ENCODE measurements around the gene LIME1.
A peak's percentile ranks its signal among the peaks of the same experiment; 100 is the strongest.

Gene LIME1

GRCh38 chr20:63693083-63693732 lies 43.3 kb upstream of the LIME1 start:
- Histone ChIP-seq H3K27me3 (ENCODE audit: control insufficient read depth, insufficient read depth, low read length) (no peaks in the 10 kb centered on the region), H3K4me2 (ENCODE audit: low read length) (no peak overlapping the region), H3K36me3 (ENCODE audit: insufficient read depth, low read length) (peaks cover 28% of the 10 kb centered on the region), H3K4me1 (ENCODE audit: control insufficient read depth, insufficient read depth, low read length) (peaks cover 20% of the 10 kb centered on the region), H3K4me3 (ENCODE audit: low read length) (no peak overlapping the region), H3K9ac (ENCODE audit: low read depth, low read length) (no peak overlapping the region), H3K9me3 (replicated peaks; ENCODE audit: low read length) (no peaks in the 10 kb centered on the region)

- Histone ChIP-seq H3K9me3 (replicated peaks; ENCODE audit: low read length) (no peaks in the 10 kb centered on the region), H3K4me1 (ENCODE audit: control insufficient read depth, insufficient read depth, low read length) (peaks cover 28% of the 10 kb centered on the region)
Observed at GRCh38 chr20:63693733-63694583, 42.5 kb upstream of the LIME1 start.

GRCh38 chr20:63694584-63695423 lies 41.7 kb upstream of the LIME1 start:
- H3K27me3 ChIP-seq (ENCODE audit: control insufficient read depth, insufficient read depth, low read length) = no peaks in the 10 kb centered on the region
- H3K9me3 ChIP-seq (replicated peaks; ENCODE audit: low read length) = no peaks in the 10 kb centered on the region
- peaks cover 36% of the 10 kb centered on the region for H3K4me1 ChIP-seq (ENCODE audit: control insufficient read depth, insufficient read depth, low read length)
- no peak overlapping the region for H3K4me2 ChIP-seq (ENCODE audit: low read length)
- no peak overlapping the region for H3K9ac ChIP-seq (ENCODE audit: low read depth, low read length)
- no peak overlapping the region for H3K4me3 ChIP-seq (ENCODE audit: low read length)
- H3K36me3 ChIP-seq (ENCODE audit: insufficient read depth, low read length) = peaks cover 29% of the 10 kb centered on the region

More at GRCh38 chr20:63693733-63694583, 42.5 kb upstream of the LIME1 start:
- no peak overlapping the region for H3K4me3 ChIP-seq (ENCODE audit: low read length)
- no peaks in the 10 kb centered on the region for H3K27me3 ChIP-seq (ENCODE audit: control insufficient read depth, insufficient read depth, low read length)
- no peak overlapping the region for H3K9ac ChIP-seq (ENCODE audit: low read depth, low read length)
- H3K36me3 ChIP-seq (ENCODE audit: insufficient read depth, low read length) = peaks cover 28% of the 10 kb centered on the region
- no peak overlapping the region for H3K4me2 ChIP-seq (ENCODE audit: low read length)

GRCh38 chr20:63695424-63696305 lies 40.8 kb upstream of the LIME1 start:
- H3K4me2 ChIP-seq (ENCODE audit: low read length) = no peak overlapping the region
- H3K9me3 ChIP-seq (replicated peaks; ENCODE audit: low read length) = no peaks in the 10 kb centered on the region
- H3K4me3 ChIP-seq (ENCODE audit: low read length) = no peak overlapping the region
- peaks cover 40% of the 10 kb centered on the region for H3K4me1 ChIP-seq (ENCODE audit: control insufficient read depth, insufficient read depth, low read length)
- no peaks in the 10 kb centered on the region for H3K27me3 ChIP-seq (ENCODE audit: control insufficient read depth, insufficient read depth, low read length)
- peaks cover 35% of the 10 kb centered on the region for H3K36me3 ChIP-seq (ENCODE audit: insufficient read depth, low read length)
- H3K9ac ChIP-seq (ENCODE audit: low read depth, low read length) = no peak overlapping the region

GRCh38 chr20:63696306-63696627 lies 40.2 kb upstream of the LIME1 start:
- Histone ChIP-seq H3K36me3 (ENCODE audit: insufficient read depth, low read length) (peaks cover 35% of the 10 kb centered on the region), H3K4me3 (ENCODE audit: low read length) (no peak overlapping the region), H3K4me2 (ENCODE audit: low read length) (peak overlapping the region; percentile 68), H3K9me3 (replicated peaks; ENCODE audit: low read length) (no peaks in the 10 kb centered on the region), H3K27me3 (ENCODE audit: control insufficient read depth, insufficient read depth, low read length) (no peaks in the 10 kb centered on the region), H3K9ac (ENCODE audit: low read depth, low read length) (no peak overlapping the region), H3K4me1 (ENCODE audit: control insufficient read depth, insufficient read depth, low read length) (peaks cover 40% of the 10 kb centered on the region)

GRCh38 chr20:63696628-63697356 lies 39.7 kb upstream of the LIME1 start, which contains the start of gene TNFRSF6B:
TNFRSF6B (plus strand) TSS chr20:63696652; CDS start chr20:63696768, 116 bp downstream.
- Histone ChIP-seq H3K4me2 (ENCODE audit: low read length) (peak within 1 kb of the TSS; percentile 68), H3K4me1 (ENCODE audit: control insufficient read depth, insufficient read depth, low read length) (peaks cover 40% of the 10 kb centered on the region), H3K36me3 (ENCODE audit: insufficient read depth, low read length) (peaks cover 33% of the 10 kb centered on the region), H3K9ac (ENCODE audit: low read depth, low read length) (peak within 1 kb of the TSS; percentile 9), H3K9me3 (replicated peaks; ENCODE audit: low read length) (no peaks in the 10 kb centered on the region), H3K4me3 (ENCODE audit: low read length) (peak within 1 kb of the TSS; percentile 58), H3K27me3 (ENCODE audit: control insufficient read depth, insufficient read depth, low read length) (no peaks in the 10 kb centered on the region)

GRCh38 chr20:63697357-63697867 lies 39.1 kb upstream of the LIME1 start:
- Histone ChIP-seq H3K4me1 (ENCODE audit: control insufficient read depth, insufficient read depth, low read length) (peaks cover 40% of the 10 kb centered on the region), H3K4me3 (ENCODE audit: low read length) (peak overlapping the region; percentile 58), H3K9ac (ENCODE audit: low read depth, low read length) (peak overlapping the region; percentile 9)

GRCh38 chr20:63697868-63698545 lies 38.5 kb upstream of the LIME1 start:
- Histone ChIP-seq H3K36me3 (ENCODE audit: insufficient read depth, low read length) (peaks cover 31% of the 10 kb centered on the region), H3K9me3 (replicated peaks; ENCODE audit: low read length) (no peaks in the 10 kb centered on the region), H3K4me3 (ENCODE audit: low read length) (peak overlapping the region; percentile 58), H3K27me3 (ENCODE audit: control insufficient read depth, insufficient read depth, low read length) (no peaks in the 10 kb centered on the region), H3K4me1 (ENCODE audit: control insufficient read depth, insufficient read depth, low read length) (peaks cover 40% of the 10 kb centered on the region), H3K9ac (ENCODE audit: low read depth, low read length) (peak overlapping the region; percentile 28), H3K4me2 (ENCODE audit: low read length) (peak overlapping the region; percentile 74)

More at GRCh38 chr20:63697357-63697867, 39.1 kb upstream of the LIME1 start:
- Histone ChIP-seq H3K9me3 (replicated peaks; ENCODE audit: low read length) (no peaks in the 10 kb centered on the region), H3K27me3 (ENCODE audit: control insufficient read depth, insufficient read depth, low read length) (no peaks in the 10 kb centered on the region), H3K4me2 (ENCODE audit: low read length) (peak overlapping the region; percentile 68), H3K36me3 (ENCODE audit: insufficient read depth, low read length) (peaks cover 31% of the 10 kb centered on the region)

GRCh38 chr20:63698739-63699465 lies 37.6 kb upstream of the LIME1 start:
- peaks cover 31% of the 10 kb centered on the region for H3K36me3 ChIP-seq (ENCODE audit: insufficient read depth, low read length)
- H3K4me3 ChIP-seq (ENCODE audit: low read length) = peak overlapping the region; percentile 55
- no peaks in the 10 kb centered on the region for H3K9me3 ChIP-seq (replicated peaks; ENCODE audit: low read length)
- H3K27me3 ChIP-seq (ENCODE audit: control insufficient read depth, insufficient read depth, low read length) = no peaks in the 10 kb centered on the region
- peak overlapping the region; percentile 68 for H3K9ac ChIP-seq (ENCODE audit: low read depth, low read length)
- H3K4me2 ChIP-seq (ENCODE audit: low read length) = peak overlapping the region; percentile 74
- peaks cover 40% of the 10 kb centered on the region for H3K4me1 ChIP-seq (ENCODE audit: control insufficient read depth, insufficient read depth, low read length)
